Activated T-cell treated with anti-CD3 and anti-CD28 coated beads, Interleukin-2, amount 50 U/mL, for 72 hours (primary cell): Measurements from ENCODE around the gene CDC45. TPM values are rescaled to one million over a fixed set of nuclear protein-coding genes. Genes with fewer than 3 reads are reported as not detected.
A peak's percentile ranks its signal among the peaks of the same experiment; 100 is the strongest.
"Not testable (repeated sequence)": the region's sequence is repeated elsewhere in the genome, so short reads cannot be mapped to it uniquely, and the experiment has no call there.

Source experiments
- ATAC-seq, 2 donors: fragments of 150-1000 bp; cut with Tn5 transposase; replicated peaks in 1 of 2; 2 replicates each; pipeline ENCODE4 v1.10.0; 2021; ENCODE audit warnings: moderate library complexity in 2 of 2, mild to moderate bottlenecking in 1 of 2
- DNase-seq, 2 donors: peaks; one replicate each; pipeline ENCODE4 v3.0.0; 2021 to 2022; ENCODE audit warnings: mixed read lengths in 1 of 2
- H3K27ac Mint-ChIP-seq: one replicate; pipeline ENCODE4 v1.8.0; 2022; ENCODE audit warnings: mild to moderate bottlenecking, moderate library complexity, mixed read lengths
- H3K27me3 Mint-ChIP-seq: one replicate; pipeline ENCODE4 v1.8.0; 2022; ENCODE audit warnings: low read depth, mixed read lengths
- H3K36me3 Mint-ChIP-seq, 2 donors: one replicate each; pipeline ENCODE4 v1.8.0; 2022; ENCODE audit warnings: mixed read lengths in 2 of 2, mild to moderate bottlenecking in 1 of 2; ENCODE audit not compliant: insufficient read depth in 2 of 2
- H3K4me1 Mint-ChIP-seq: one replicate; pipeline ENCODE4 v1.8.0; 2022; ENCODE audit warnings: low read depth, mixed read lengths
- H3K4me3 Mint-ChIP-seq, 2 donors: one replicate each; pipeline ENCODE4 v1.8.0; 2022; ENCODE audit warnings: mild to moderate bottlenecking in 2 of 2, mixed read lengths in 2 of 2, moderate library complexity in 2 of 2
- H3K9me3 Mint-ChIP-seq, 2 donors: one replicate each; pipeline ENCODE4 v1.8.0; 2022; ENCODE audit warnings: mixed read lengths in 2 of 2
- total RNA-seq, 2 donors: library from RNA; stranded (reverse); gene quantifications; one replicate each; pipeline ENCODE4 v1.2.3, GENCODE V29; 2022

CDC45 gene
- total RNA-seq, 2 donors from 2014 or later = 119 to 144 TPM

DNA sequence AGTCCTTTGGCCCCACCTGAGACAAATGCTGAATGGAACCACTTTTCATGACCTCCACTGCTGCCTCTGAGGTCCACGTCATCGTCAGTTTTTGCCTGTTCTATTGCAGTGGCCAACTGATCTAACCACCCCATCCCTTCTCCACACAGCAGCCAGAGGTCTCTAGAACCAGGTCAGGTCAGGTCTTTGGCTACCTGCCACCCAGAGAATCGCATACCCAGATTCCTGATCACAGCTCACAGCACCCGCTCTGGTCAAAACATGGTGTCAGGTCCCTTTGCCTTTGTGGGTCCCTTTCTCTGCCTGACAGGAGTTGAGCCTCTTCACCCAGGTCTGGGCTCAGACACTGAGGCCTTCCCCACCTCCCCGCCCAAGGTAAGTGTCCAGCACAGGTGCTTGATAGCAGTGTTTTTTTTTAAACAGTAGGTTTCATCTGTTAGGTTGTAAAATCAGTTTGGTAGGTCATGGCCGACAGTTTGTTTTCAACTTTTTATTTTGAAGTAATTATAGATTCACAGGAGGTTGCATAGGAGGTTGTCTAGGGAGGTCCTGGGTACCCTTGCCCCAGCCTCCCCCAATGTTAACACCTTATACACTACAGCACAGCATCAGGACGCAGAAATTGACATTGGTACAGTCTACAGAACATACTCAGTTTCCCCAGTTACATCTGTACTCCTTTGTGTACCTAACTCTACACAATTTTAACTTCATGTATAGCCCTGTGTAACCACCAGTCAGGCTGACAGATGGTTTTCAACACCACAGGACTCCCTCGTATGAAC, 39.1 kb upstream of the CDC45 start:
- no peak overlapping the region for H3K4me3 Mint-ChIP-seq
- no peak for DNase-seq
- H3K36me3 Mint-ChIP-seq = peaks cover 1 to 5% of the 10 kb centered on the region in 2 donors
- no peaks in the 10 kb centered on the region for H3K9me3 Mint-ChIP-seq
- H3K27me3 Mint-ChIP-seq = no peaks in the 10 kb centered on the region
- H3K4me1 Mint-ChIP-seq = peaks cover 24% of the 10 kb centered on the region
- ATAC-seq = no peak
- H3K27ac Mint-ChIP-seq = peak overlapping the region; percentile 40

- ATAC-seq (no peak), DNase-seq (no peak)
- Mint-ChIP-seq H3K36me3 (peaks cover 4 to 7% of the 10 kb centered on the region in 2 donors), H3K27ac (peak overlapping the region; percentile 82), H3K27me3 (no peaks in the 10 kb centered on the region), H3K4me3 (no peak overlapping the region), H3K9me3 (no peaks in the 10 kb centered on the region), H3K4me1 (peaks cover 36% of the 10 kb centered on the region)
These were observed 37.6 kb upstream of the CDC45 start for GRCh38 chr22:19442166-19442565.

GRCh38 chr22:19443544-19444211, 36.0 kb upstream of the CDC45 start:
- no peaks in the 10 kb centered on the region for H3K9me3 Mint-ChIP-seq
- no peak overlapping the region for H3K27ac Mint-ChIP-seq
- H3K4me1 Mint-ChIP-seq = peaks cover 45% of the 10 kb centered on the region
- DNase-seq = no peak
- no peak overlapping the region for H3K4me3 Mint-ChIP-seq
- ATAC-seq = no peak
- H3K27me3 Mint-ChIP-seq = no peaks in the 10 kb centered on the region
- H3K36me3 Mint-ChIP-seq = peaks cover 6 to 7% of the 10 kb centered on the region in 2 donors

GRCh38 chr22:19445279-19445982, 34.3 kb upstream of the CDC45 start:
- H3K27me3 Mint-ChIP-seq, ATAC-seq, H3K9me3 Mint-ChIP-seq, H3K36me3 Mint-ChIP-seq, DNase-seq: not testable (repeated sequence)
- Mint-ChIP-seq H3K4me1 (peaks cover 55% of the 10 kb centered on the region), H3K4me3 (peak overlapping the region in 1 of 2 donors; percentile 9), H3K27ac (peak overlapping the region; percentile 91)

DNA sequence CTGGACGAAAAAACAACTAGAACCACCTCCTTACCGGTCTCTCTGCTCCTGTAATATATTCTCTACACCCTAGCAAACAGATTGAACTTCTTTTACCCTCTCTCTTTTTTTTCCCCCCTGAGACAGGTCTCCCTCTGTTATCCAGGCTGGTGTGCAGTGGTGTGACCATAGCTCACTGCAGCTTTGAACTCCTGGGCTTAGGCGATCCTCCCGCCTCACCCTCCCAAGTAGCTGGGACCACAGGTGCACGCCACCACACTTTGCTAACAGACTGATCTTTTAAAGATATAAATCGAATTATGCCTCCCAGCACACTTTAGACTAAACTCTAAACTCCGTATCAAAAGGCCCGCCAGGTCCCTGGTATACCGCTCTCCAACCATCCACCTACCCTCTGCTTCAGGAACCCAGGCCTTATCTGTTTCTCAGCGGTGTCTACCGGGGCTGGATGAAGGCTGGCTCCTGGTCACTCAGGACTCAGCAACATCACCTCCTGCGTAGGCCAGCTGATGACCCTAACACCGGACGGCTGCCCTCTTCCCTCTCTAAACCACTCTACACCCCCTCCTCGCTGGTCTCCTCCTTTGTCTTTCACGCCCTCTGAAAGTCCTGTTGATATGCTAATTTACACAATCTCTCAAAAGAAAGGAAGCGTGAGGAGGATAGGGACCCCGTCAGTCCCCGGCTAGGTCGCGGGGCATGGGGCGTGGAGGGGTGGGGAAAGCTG, 33.0 kb upstream of the CDC45 start:
- peaks cover 58% of the 10 kb centered on the region for H3K4me1 Mint-ChIP-seq
- no peaks in the 10 kb centered on the region for H3K27me3 Mint-ChIP-seq
- peaks cover 6 to 9% of the 10 kb centered on the region in 2 donors for H3K36me3 Mint-ChIP-seq
- H3K27ac Mint-ChIP-seq = peak overlapping the region; percentile 84
- H3K4me3 Mint-ChIP-seq = peak overlapping the region; percentile 94 to 97
- DNase-seq = no peak
- no peaks in the 10 kb centered on the region for H3K9me3 Mint-ChIP-seq
- ATAC-seq = no peak

- ATAC-seq (peak; percentile 80 to 83), DNase-seq (peak; percentile 89 to 91)
- Mint-ChIP-seq H3K9me3 (no peaks in the 10 kb centered on the region), H3K4me1 (peaks cover 60% of the 10 kb centered on the region), H3K36me3 (peaks cover 6 to 8% of the 10 kb centered on the region in 2 donors), H3K27ac (peak within 1 kb of the TSS; percentile 90), H3K27me3 (no peaks in the 10 kb centered on the region), H3K4me3 (peak within 1 kb of the TSS; percentile 94 to 97)
These were observed 32.2 kb upstream of the CDC45 start, which contains the start of gene C22orf39 for GRCh38 chr22:19447330-19448075. C22orf39 (minus strand) TSS chr22:19447711; CDS start chr22:19447688, 23 bp downstream.

DNA sequence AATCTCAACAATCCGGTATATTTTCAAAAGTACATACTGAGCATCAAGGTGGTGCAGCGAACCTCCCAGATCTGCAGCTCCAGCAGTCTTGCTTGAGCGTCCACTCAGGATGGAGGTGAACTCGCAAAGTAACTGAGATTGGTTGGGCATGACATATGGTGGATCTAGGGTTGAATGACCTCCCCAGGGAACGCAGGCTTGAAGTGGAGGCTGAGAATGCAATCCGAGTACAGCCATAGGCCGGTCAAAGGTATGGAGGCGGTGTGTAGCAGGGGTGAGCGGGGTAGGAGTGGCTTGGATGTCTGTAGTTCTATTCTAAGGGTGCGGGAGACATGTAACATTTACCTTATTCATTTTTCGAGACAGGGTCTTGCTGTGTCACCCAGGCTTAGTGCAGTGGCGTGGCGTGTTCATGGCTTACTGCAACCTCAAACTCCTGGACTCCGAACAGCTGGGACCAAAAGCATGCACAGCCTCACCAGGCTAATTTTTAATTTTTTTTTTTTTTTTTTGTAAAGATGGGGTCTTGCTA, 31.6 kb upstream of the CDC45 start:
- Mint-ChIP-seq H3K9me3 (no peaks in the 10 kb centered on the region), H3K4me3 (peak overlapping the region; percentile 94 to 97), H3K27me3 (no peaks in the 10 kb centered on the region), H3K27ac (peak overlapping the region; percentile 90), H3K4me1 (peaks cover 55% of the 10 kb centered on the region), H3K36me3 (peaks cover 6 to 10% of the 10 kb centered on the region in 2 donors)
- ATAC-seq (peak; percentile 16 to 19), DNase-seq (peak; percentile 18 to 29)

DNA sequence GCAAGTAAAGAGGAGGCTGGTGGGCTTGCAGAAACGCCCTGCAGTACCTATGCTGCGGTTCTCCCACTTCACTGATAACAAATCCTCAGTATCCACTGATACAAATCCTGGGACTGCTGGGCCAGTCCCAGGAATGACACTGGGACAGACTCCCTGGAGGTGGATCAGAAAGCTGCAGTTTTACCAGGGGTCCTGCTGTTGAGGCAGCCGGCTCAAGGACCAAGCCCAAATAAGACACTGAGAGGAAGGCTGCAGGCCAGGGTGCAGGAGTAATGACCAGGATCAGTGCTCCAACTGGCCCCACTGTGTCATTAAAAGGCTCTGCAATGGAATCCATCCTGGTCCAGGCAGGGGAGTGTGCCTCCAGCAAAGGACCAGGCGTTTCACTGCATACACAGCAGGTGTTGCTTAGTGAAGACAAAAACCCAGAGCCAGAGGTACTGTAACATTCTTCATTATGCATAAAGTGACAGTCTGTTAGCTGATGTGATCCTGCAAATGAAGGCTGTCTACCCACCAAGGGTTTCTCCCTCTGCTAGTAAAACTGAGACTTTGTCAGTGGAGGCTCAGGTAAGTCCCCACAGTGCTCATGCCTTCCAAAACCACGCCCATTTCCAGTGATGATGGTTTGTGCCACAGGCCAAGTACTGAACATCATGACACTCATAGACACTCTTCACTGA, 30.8 kb upstream of the CDC45 start:
- Mint-ChIP-seq H3K27ac (peak overlapping the region; percentile 95), H3K27me3 (no peaks in the 10 kb centered on the region), H3K36me3 (peaks cover 6 to 13% of the 10 kb centered on the region in 2 donors), H3K4me1 (peaks cover 51% of the 10 kb centered on the region), H3K9me3 (no peaks in the 10 kb centered on the region), H3K4me3 (peak overlapping the region; percentile 94 to 97)
- ATAC-seq (peak; percentile 79 to 80), DNase-seq (peak; percentile 80 to 83)

DNA sequence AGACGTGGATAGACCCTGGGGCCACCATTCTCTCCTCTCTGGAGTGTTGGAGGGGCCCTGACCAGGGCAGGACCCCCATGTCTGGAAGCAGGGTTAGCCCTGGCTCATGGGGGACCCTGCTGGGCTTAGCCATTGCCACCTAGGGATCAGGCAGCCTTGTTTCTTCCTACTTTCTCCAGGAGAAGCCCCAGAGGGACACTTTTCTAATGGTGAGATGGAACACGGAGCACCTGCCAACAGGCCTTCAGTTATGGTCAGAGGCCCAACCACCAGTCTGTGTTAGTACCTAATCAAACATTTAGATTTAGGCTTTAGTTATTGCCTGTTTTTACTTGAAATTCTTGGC, 30.3 kb upstream of the CDC45 start:
- DNase-seq = no peak
- no peaks in the 10 kb centered on the region for H3K9me3 Mint-ChIP-seq
- H3K4me1 Mint-ChIP-seq = peaks cover 50% of the 10 kb centered on the region
- H3K27ac Mint-ChIP-seq = peak overlapping the region; percentile 95
- H3K4me3 Mint-ChIP-seq = peak overlapping the region; percentile 94 to 97
- H3K27me3 Mint-ChIP-seq = no peaks in the 10 kb centered on the region
- no peak for ATAC-seq
- peaks cover 8 to 13% of the 10 kb centered on the region in 2 donors for H3K36me3 Mint-ChIP-seq

DNA sequence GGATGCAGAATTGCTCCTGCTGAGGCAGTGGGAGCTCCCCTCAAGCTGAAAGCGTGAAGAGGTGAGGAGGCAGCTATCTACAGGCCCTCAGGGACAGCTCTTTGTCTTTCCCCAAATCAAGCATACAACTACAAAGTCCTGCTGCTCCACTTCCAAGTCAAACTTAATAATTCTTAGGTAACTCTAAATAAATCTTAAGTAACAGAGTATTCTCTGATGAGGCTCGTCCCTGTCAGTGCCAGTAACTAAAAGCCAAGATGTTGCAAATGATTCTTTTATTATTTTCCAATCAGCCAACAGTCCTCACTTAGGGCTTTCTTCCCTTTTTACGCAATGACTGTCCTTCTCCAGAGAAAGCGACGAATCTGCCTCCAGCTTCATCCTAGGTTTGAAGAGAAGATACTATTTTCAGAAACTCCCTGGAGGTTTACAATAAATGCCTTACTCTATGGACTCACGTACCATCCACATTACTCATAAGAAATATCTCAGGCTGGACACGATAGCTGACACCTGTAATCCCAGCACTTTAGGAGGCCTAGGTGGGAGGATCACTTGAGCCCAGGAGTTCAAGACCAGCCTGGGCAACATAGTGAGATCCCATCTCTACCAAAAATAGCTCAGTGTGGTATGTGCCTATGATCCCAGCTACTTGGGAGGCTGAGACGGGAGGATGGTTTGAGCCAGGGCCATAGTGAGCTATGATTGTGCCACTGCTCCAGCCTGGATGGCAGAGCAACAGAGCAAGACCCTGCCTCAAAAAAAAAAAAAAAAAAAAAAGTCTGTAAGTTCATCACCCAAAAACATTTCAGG, 29.2 kb upstream of the CDC45 start:
- Mint-ChIP-seq H3K9me3 (no peaks in the 10 kb centered on the region), H3K27ac (peak overlapping the region; percentile 95), H3K4me3 (no peak overlapping the region), H3K27me3 (no peaks in the 10 kb centered on the region), H3K36me3 (peaks cover 11 to 18% of the 10 kb centered on the region in 2 donors), H3K4me1 (peaks cover 41% of the 10 kb centered on the region)
- DNase-seq (no peak), ATAC-seq (no peak)

GRCh38 chr22:19451570-19451969, 28.1 kb upstream of the CDC45 start:
- no peak for ATAC-seq
- H3K9me3 Mint-ChIP-seq = no peaks in the 10 kb centered on the region
- H3K4me3 Mint-ChIP-seq = no peak overlapping the region
- no peak for DNase-seq
- peak overlapping the region; percentile 20 for H3K27ac Mint-ChIP-seq
- H3K27me3 Mint-ChIP-seq = no peaks in the 10 kb centered on the region
- peaks cover 11 to 16% of the 10 kb centered on the region in 2 donors for H3K36me3 Mint-ChIP-seq
- peaks cover 33% of the 10 kb centered on the region for H3K4me1 Mint-ChIP-seq
